Measurements from ENCODE around the gene CEBPB.

DNA sequence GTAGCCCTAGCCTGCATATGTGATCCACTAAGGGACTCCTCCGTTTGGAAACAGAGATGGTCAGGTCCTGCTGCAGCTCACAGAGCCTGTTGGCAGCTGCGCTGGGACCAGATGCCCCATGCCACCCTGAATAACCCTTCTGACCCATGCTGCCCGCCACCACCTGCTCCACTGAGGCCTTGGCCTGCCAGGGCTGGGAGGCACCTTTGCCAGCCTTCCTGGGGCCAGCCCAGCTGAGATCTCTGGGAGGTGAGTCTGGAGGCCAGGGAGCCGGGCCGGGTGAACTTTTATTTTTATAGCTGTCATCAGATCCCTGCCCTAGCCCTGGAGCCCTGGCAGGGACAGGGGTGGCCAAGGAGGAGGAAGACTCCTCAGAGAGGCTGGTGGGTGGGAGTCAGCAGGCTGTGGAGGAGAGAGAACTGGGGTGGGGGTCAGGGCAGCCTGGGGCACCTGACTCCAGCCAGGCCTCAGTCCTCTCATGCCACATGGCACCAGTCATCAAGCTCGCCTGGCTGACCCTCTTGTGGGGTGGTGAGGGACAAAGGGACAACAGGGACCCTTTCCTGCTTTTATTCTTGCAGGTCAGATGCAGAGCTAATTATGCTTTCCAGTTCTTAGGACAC, 10.0 kb downstream of the CEBPB start:
- TF ChIP-seq CTCF (IDR thresholded peaks at IDR 0.05), result no peak
- no peak for TF ChIP-seq POLR2A (IDR thresholded peaks at IDR 0.05)
